ENCODE measurements around the gene RFX6.

DNA sequence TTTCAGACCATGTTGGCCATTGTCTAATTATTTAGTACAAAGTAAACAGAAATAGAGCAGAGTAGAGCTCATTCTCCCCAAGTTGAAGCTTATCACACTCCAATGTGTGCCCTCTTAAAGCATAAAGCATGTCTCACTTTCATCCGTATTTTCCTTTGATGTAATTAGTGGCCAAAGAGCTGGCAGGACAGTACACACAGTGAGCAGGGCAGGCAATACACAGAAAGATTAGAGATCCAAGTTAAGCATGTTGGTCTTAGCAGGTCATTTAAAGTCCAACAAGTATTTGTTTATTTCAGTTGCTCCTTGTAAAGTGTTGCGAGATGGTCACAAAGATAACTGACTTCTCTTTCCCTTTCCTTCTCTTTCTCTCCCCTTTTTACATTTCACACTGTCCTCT lies 47.2 kb downstream of the RFX6 start:
- TF ChIP-seq, protein P1, sequence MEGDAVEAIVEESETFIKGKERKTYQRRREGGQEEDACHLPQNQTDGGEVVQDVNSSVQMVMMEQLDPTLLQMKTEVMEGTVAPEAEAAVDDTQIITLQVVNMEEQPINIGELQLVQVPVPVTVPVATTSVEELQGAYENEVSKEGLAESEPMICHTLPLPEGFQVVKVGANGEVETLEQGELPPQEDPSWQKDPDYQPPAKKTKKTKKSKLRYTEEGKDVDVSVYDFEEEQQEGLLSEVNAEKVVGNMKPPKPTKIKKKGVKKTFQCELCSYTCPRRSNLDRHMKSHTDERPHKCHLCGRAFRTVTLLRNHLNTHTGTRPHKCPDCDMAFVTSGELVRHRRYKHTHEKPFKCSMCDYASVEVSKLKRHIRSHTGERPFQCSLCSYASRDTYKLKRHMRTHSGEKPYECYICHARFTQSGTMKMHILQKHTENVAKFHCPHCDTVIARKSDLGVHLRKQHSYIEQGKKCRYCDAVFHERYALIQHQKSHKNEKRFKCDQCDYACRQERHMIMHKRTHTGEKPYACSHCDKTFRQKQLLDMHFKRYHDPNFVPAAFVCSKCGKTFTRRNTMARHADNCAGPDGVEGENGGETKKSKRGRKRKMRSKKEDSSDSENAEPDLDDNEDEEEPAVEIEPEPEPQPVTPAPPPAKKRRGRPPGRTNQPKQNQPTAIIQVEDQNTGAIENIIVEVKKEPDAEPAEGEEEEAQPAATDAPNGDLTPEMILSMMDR (IDR thresholded peaks at IDR 0.05 in 8 of 11, conservative IDR thresholded peaks at IDR 0.05 in 3 of 11): no peak
- TF ChIP-seq POLR2A (IDR thresholded peaks at IDR 0.05): no peak

Data from spleen (tissue), 7 donors.